Prostate gland (tissue), 2 donors: Measurements from ENCODE around the gene PCID2.

Experiments
- POLR2AphosphoS5 ChIP-seq: sonication (generic); formaldehyde crosslinking; IDR thresholded peaks from one replicate; pipeline ENCODE4 v1.6.1; 2017; ENCODE audit warnings: antibody characterized with exemption
- TF ChIP-seq, protein P1 (sequence below), 4 experiments: fragments of 200-600 bp in 2 of 4; fragments of 450-650 bp in 2 of 4; sonication (generic) in 2 of 4; IDR thresholded peaks; 1 replicate in 3 of 4; 2 replicates in 1 of 4; pipeline ENCODE4 v1.5.1; 2016 to 2019; ENCODE audit warnings: antibody characterized with exemption in 4 of 4, mild to moderate bottlenecking in 2 of 4, moderate library complexity in 2 of 4

DNA sequence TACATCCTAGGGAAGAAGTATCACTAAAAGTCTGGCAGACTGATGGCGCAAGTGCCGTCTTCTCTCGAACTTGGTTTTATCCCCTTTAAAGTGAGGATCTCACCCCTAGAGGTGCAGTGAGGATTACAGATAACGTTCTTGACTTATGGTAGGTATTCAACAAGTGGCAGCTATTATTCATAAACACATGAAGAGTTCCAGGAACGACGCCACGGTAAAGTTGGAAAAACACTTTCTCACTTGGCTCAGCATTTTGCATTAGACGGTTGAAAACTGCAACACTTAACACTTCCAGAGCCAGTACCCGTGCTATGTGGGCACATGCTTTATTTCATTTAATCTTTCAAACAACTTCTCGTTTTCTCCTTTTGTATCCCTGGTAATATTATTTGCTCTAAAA lies 41.3 kb downstream of the PCID2 start:
- TF ChIP-seq, protein P1, sequence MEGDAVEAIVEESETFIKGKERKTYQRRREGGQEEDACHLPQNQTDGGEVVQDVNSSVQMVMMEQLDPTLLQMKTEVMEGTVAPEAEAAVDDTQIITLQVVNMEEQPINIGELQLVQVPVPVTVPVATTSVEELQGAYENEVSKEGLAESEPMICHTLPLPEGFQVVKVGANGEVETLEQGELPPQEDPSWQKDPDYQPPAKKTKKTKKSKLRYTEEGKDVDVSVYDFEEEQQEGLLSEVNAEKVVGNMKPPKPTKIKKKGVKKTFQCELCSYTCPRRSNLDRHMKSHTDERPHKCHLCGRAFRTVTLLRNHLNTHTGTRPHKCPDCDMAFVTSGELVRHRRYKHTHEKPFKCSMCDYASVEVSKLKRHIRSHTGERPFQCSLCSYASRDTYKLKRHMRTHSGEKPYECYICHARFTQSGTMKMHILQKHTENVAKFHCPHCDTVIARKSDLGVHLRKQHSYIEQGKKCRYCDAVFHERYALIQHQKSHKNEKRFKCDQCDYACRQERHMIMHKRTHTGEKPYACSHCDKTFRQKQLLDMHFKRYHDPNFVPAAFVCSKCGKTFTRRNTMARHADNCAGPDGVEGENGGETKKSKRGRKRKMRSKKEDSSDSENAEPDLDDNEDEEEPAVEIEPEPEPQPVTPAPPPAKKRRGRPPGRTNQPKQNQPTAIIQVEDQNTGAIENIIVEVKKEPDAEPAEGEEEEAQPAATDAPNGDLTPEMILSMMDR (IDR thresholded peaks at IDR 0.05), result no peak
- TF ChIP-seq POLR2AphosphoS5, result no peak
